Stomach (tissue), 9 donors: Measurements from ENCODE around the gene PHF21A. TPM values are rescaled to one million over a fixed set of nuclear protein-coding genes. Genes with fewer than 3 reads are reported as not detected.

ENCODE experiments used
- DNase-seq, 2 donors: peaks; one replicate each; pipeline versions ENCODE4 v3.0.0 to v3.0.0-alpha.2; 2013 to 2019
- H3K27ac ChIP-seq, 5 donors: fragments of 200-600 bp in 4 of 5; sonication (generic) in 4 of 5; one replicate each; pipeline ENCODE4 v1.5.1; 2013 to 2019; ENCODE audit warnings: mild to moderate bottlenecking in 1 of 5, moderate library complexity in 1 of 5
- H3K27me3 ChIP-seq, 3 donors: fragments of 200-600 bp; sonication (generic); one replicate each; pipeline ENCODE4 v1.5.1; 2017 to 2019; ENCODE audit warnings: mixed run types in 1 of 3
- H3K36me3 ChIP-seq, 4 donors: fragments of 200-600 bp; sonication (generic); 1 replicate in 3 of 4; 2 replicates in 1 of 4; pipeline ENCODE4 v1.5.1; 2016 to 2019
- H3K4me1 ChIP-seq, 4 donors: fragments of 200-600 bp; sonication (generic); one replicate each; pipeline ENCODE4 v1.5.1; 2016 to 2019
- H3K4me3 ChIP-seq, 4 donors: fragments of 200-600 bp; sonication (generic) in 3 of 4; one replicate each; pipeline ENCODE4 v1.5.1; 2016 to 2019; ENCODE audit warnings: mild to moderate bottlenecking in 1 of 4
- H3K9me3 ChIP-seq, 4 donors: fragments of 200-600 bp; sonication (generic); one replicate each; pipeline ENCODE4 v1.5.1; 2016 to 2019
- EP300 ChIP-seq: sonication (generic); formaldehyde crosslinking; IDR thresholded peaks from one replicate; pipeline ENCODE4 v1.6.1; 2017; ENCODE audit warnings: antibody characterized with exemption
- POLR2A ChIP-seq, 4 donors: fragments of 450-650 bp; IDR thresholded peaks; one replicate each; pipeline ENCODE4 v1.6.1; 2016; ENCODE audit warnings: antibody characterized with exemption in 4 of 4, control low read depth in 2 of 4, mild to moderate bottlenecking in 1 of 4, moderate library complexity in 1 of 4
- POLR2AphosphoS5 ChIP-seq, 3 donors: sonication (generic); formaldehyde crosslinking; IDR thresholded peaks; one replicate each; pipeline ENCODE4 v1.6.1; 2016; ENCODE audit warnings: antibody characterized with exemption in 3 of 3
- WGBS, 5 donors: extraction: QIAGEN DNeasy Blood & Tissue Kit in 3 of 5; methylation state at CpG; one replicate each; pipeline versions ENCODE4 v1.1.5 to v1.1.7; 2013 to 2018; 5-methylcytosine and 5-hydroxymethylcytosine counted together
- intact Hi-C: fragments of 100-400 bp; cut with DNase I; formaldehyde crosslinking; loops from one replicate; pipeline ENCODE4 v1.15.1; 2023; ENCODE audit warnings: low total_unique reads
- polyA plus RNA-seq, 3 donors: library from polyadenylated mRNA; stranded (reverse); fragments of 200-250 nt; gene quantifications; one replicate each; pipeline ENCODE4 v1.2.3, GENCODE V29; 2013
- total RNA-seq, 5 donors: library from RNA; depleted of rRNA; stranded (reverse); fragments of >200 nt; gene quantifications; one replicate each; pipeline versions ENCODE4 v1.1.0 to v1.2.3, GENCODE V29; 2014 to 2016
- TF ChIP-seq, protein P1 (sequence below), 7 experiments: fragments of 450-650 bp in 4 of 7; fragments of 200-600 bp in 3 of 7; sonication (generic) in 3 of 7; IDR thresholded peaks; one replicate each; pipeline ENCODE4 v1.5.1; 2016 to 2019; ENCODE audit warnings: antibody characterized with exemption in 7 of 7, control low read depth in 2 of 7, mild to moderate bottlenecking in 1 of 7
- donor health status: healthy with polysubstance abuse.
- donor health status: Bipolar disorder and iron deficiency.
- donor health status: healthy.

Gene PHF21A
- total and polyA plus RNA-seq, 8 donors, result 6.1 to 67.0 (median 18.6) TPM

- Histone ChIP-seq H3K4me1 (peaks cover 0 to 6% (median 0%) of the 10 kb centered on the region in 4 donors), H3K36me3 (no peaks in the 10 kb centered on the region), H3K27me3 (peaks cover 0 to 24% (median 10%) of the 10 kb centered on the region in 3 donors), H3K9me3 (no peaks in the 10 kb centered on the region), H3K4me3 (no peak overlapping the region), H3K27ac (no peak overlapping the region)
- DNase-seq, result peak; percentile 28 to 29
- 37 to 58% (median 46%) methylated on average over 3 of the region's 3 CpGs for WGBS, 5 donors
- intact Hi-C loops, result no loop called here
- TF ChIP-seq, protein P1, sequence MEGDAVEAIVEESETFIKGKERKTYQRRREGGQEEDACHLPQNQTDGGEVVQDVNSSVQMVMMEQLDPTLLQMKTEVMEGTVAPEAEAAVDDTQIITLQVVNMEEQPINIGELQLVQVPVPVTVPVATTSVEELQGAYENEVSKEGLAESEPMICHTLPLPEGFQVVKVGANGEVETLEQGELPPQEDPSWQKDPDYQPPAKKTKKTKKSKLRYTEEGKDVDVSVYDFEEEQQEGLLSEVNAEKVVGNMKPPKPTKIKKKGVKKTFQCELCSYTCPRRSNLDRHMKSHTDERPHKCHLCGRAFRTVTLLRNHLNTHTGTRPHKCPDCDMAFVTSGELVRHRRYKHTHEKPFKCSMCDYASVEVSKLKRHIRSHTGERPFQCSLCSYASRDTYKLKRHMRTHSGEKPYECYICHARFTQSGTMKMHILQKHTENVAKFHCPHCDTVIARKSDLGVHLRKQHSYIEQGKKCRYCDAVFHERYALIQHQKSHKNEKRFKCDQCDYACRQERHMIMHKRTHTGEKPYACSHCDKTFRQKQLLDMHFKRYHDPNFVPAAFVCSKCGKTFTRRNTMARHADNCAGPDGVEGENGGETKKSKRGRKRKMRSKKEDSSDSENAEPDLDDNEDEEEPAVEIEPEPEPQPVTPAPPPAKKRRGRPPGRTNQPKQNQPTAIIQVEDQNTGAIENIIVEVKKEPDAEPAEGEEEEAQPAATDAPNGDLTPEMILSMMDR (IDR thresholded peaks at IDR 0.05), result no peak
- TF ChIP-seq POLR2A (IDR thresholded peaks at IDR 0.05) (no peak), EP300 (no peak), POLR2AphosphoS5 (IDR thresholded peaks at IDR 0.05) (no peak)
These were observed 38.8 kb upstream of the PHF21A start for GRCh38 chr11:46160100-46160499.

DNA sequence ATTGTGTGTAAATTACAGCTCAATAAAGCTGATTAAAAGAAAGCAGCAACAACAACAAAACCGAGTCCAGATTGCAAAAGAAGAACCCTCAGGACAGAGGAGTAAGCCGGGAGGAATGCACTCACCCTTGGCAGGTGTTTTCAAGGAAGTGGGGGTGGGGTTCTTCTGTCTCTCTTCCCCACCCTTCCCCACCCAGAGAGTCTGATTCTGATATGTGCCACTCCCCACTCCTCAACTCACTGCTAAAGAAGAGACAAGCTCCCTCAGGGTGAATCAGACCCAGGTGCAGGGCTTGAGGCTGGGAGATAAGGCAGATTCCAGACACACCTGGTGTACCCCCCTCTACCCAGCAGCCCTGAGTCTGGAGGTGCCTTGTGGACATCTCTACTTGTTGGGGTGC is 38.4 kb upstream of the PHF21A start:
- intact Hi-C loops, result no loop called here
- no peaks in the 10 kb centered on the region for H3K9me3 ChIP-seq
- H3K4me3 ChIP-seq, result no peak overlapping the region
- 11 to 37% (median 19%) methylated on average over 2 of the region's 2 CpGs for WGBS, 5 donors
- H3K27ac ChIP-seq, result no peak overlapping the region
- no peak for TF ChIP-seq POLR2A (IDR thresholded peaks at IDR 0.05)
- TF ChIP-seq POLR2AphosphoS5 (IDR thresholded peaks at IDR 0.05), result no peak
- TF ChIP-seq EP300, result no peak
- TF ChIP-seq, protein P1 (IDR thresholded peaks at IDR 0.05), result no peak
- H3K27me3 ChIP-seq, result peaks cover 0 to 20% (median 10%) of the 10 kb centered on the region in 3 donors
- peaks cover 0 to 6% (median 0%) of the 10 kb centered on the region in 4 donors for H3K4me1 ChIP-seq
- peak in 1 of 2 donors; percentile 8 for DNase-seq
- H3K36me3 ChIP-seq, result no peaks in the 10 kb centered on the region

- H3K9me3 ChIP-seq, result no peaks in the 10 kb centered on the region
- no peaks in the 10 kb centered on the region for H3K4me1 ChIP-seq
- no peak for DNase-seq
- 65 to 79% (median 71%) methylated on average over 4 of the region's 4 CpGs for WGBS, 5 donors
- intact Hi-C loops, result no loop called here
- H3K27me3 ChIP-seq, result peaks cover 0 to 7% (median 0%) of the 10 kb centered on the region in 3 donors
- H3K36me3 ChIP-seq, result no peaks in the 10 kb centered on the region
- no peak for TF ChIP-seq POLR2AphosphoS5 (IDR thresholded peaks at IDR 0.05)
- TF ChIP-seq POLR2A (IDR thresholded peaks at IDR 0.05), result no peak
- TF ChIP-seq, protein P1 (IDR thresholded peaks at IDR 0.05), result no peak
- no peak for TF ChIP-seq EP300
- H3K4me3 ChIP-seq, result no peak overlapping the region
- H3K27ac ChIP-seq, result no peak overlapping the region
These were observed 28.6 kb upstream of the PHF21A start for GRCh38 chr11:46149826-46150225.

- no peak overlapping the region for H3K4me3 ChIP-seq
- intact Hi-C loops, result no loop called here
- WGBS, 5 donors, result 25 to 30% (median 29%) methylated on average over 10 to 11 of the region's 11 CpGs
- no peak for TF ChIP-seq POLR2AphosphoS5 (IDR thresholded peaks at IDR 0.05)
- TF ChIP-seq EP300, result no peak
- TF ChIP-seq POLR2A (IDR thresholded peaks at IDR 0.05), result no peak
- TF ChIP-seq, protein P1 (IDR thresholded peaks at IDR 0.05), result no peak
- H3K36me3 ChIP-seq, result no peaks in the 10 kb centered on the region
- H3K4me1 ChIP-seq, result no peaks in the 10 kb centered on the region
- H3K27ac ChIP-seq, result no peak overlapping the region
- H3K9me3 ChIP-seq, result no peaks in the 10 kb centered on the region
- peaks cover 0 to 7% (median 0%) of the 10 kb centered on the region in 3 donors for H3K27me3 ChIP-seq
- no peak for DNase-seq
These were observed 28.1 kb upstream of the PHF21A start for GRCh38 chr11:46149342-46149741.
